Measurements from ENCODE around the gene ZNF574.

Gene ZNF574

DNA sequence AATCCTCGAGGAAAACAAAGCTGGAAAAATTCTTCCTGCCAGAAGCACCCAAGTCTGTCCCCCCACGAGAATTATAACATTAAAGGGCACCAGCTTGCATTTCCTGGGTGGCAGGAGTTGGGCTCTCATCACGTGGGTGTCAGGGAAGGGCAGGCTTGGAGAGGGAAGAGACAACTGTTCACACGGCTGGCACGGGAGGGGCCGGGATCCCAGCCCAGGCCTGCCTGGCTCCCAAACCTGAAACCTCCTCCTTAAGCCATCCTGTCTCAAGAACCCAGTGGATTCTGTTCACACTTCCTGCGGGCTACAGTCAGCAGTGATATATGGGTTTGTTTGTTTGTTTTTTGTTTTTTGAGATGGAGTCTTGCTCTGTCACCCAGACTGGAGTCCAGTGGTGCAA, 18.1 kb upstream of the ZNF574 start:
- DNase-seq: no peak

DNA sequence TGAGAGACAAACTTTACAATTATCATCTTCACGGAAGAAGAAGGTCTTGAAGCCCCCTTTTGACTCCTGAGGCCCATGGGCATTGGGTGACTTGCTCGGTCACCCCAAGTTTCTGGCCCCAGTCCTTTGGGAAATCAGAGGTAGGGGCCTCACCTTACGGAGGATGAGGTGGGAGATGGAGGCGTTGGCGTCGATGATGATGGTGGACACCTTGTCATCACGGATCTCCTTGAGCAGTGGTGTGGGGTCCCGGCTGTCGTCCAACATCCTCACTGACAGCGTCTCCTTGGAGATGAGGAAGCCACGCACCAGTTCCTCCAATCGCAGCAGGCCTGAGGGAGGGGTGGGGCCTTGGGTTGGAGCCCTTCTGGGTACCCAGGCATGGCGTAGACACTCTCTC, 16.8 kb upstream of the ZNF574 start:
- DNase-seq: no peak

- DNase-seq: no peak
These were observed 15.8 kb upstream of the ZNF574 start for GRCh38 chr19:42060117-42060516.

- no peak for DNase-seq
These were observed 13.6 kb upstream of the ZNF574 start for GRCh38 chr19:42062381-42062780.

DNA sequence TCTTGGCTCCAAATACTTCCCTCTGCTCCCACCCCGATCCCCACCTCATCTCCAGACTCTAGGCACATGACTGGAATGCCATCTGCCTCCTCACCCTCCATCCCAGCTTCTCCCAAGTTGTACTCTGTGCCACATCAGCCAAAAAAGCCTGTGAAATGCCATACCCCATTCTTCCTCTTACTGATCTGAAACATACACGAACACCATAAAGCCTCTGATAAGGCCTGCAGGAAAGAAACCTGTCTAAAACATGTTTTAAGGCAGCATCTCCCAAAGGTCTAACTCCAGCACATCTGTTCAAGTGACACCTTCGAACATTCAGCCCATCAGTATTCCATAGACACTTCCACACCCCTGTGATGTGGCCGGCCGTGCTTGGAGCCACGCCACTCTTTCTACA, 11.5 kb upstream of the ZNF574 start:
- DNase-seq: no peak

GRCh38 chr19:42065051-42065450, 10.9 kb upstream of the ZNF574 start:
- no peak for DNase-seq

- no peak for DNase-seq
These were observed 10.5 kb upstream of the ZNF574 start for GRCh38 chr19:42065511-42065910.

GRCh38 chr19:42066075-42066754, 9.8 kb upstream of the ZNF574 start:
- DNase-seq: no peak

DNA sequence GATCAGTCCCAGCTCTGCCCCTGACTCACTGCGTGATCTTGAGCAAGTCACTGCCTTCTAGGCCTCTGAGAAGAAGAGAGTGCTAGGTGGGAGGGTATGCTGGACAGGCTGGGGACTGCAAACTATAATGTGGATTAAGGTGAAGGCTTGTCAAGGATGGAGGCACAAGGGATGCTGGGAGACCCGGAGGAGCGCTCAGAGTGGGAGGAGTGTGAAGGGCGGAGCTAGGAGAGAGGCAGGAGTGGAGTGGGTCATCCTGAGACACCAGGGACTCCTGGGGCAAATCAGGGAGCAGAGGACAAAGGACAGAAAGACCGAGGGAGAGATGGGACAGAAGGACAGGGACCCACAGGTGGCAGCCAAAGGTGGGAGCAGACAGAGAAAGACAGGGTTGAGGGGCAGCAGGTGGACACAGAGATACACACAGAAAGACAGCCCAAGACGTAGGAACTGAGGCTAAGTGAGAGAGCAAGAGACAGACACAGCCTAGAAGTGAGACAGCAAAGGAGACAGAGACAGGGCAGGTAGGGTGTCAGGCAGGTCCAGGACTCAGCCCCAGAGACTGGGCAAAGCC, 8.6 kb upstream of the ZNF574 start:
- DNase-seq: no peak

GRCh38 chr19:42068361-42068755, 7.6 kb upstream of the ZNF574 start:
- no peak for DNase-seq

GRCh38 chr19:42068756-42069571, 7.0 kb upstream of the ZNF574 start:
- no peak for DNase-seq

GRCh38 chr19:42069619-42070351, 6.2 kb upstream of the ZNF574 start, which contains the start of gene GRIK5:
Gene GRIK5, minus strand, starts transcription at chr19:42070206. Its CDS starts 4,436 bp downstream, at chr19:42065770.
- DNase-seq: no peak

DNA sequence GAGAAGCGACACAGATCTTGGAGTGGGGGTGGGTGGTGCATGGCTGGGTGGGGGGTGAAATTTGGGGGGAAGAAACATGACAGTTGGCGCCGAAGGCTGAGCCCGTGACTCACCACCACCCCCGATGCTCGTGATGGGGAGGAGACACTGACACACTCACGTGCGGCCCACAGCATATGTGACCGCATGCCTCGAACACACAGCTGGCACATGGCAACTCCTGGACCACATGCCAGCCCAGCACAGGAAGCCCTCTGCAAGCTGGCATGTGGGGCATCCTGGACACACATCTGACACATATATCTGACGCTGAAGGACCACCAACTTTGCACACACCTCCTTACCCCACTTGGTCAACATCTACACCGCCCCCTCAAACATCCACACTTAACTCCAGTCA, 4.7 kb upstream of the ZNF574 start:
- DNase-seq: no peak

DNA sequence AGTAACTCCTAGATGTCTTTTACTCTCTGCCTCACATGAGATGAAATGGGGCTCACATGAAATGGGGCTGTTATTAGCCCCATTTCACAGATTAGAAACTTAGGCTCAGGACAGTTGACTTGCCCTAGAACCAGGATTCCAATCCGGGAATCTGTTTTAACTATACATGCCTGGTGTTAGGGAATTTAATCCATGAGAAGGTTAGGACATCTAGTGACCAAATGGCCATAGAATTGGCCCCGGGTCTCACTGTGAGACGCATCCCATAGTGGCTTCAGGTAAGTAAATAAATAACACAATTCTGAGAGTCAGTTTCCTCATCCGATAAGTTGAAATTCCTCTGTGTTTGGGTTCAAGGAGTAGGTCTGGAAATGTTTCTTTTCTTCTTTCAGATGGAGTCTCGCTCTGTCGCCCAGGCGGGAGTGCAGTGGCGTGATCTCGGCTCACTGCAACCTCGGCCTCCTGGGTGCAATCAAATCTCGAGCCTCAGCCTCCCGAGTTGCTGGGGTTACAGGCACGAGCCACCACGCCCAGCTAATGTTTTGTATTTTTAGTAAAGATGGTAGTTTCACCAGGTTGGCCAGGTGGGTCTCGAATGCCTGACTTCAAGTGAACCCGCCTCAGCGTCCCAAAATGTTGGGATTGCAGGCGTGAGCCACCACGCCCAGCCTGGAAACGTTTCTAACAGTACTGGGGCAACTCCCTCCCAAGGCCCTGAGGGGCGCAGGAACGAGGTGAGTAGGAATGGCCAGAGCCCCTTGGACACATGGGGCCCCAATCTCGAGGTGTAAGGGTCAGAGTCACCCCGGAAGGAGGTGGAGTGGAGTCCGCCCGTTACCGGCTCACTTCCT, 1.2 kb upstream of the ZNF574 start:
- DNase-seq: no peak

DNA sequence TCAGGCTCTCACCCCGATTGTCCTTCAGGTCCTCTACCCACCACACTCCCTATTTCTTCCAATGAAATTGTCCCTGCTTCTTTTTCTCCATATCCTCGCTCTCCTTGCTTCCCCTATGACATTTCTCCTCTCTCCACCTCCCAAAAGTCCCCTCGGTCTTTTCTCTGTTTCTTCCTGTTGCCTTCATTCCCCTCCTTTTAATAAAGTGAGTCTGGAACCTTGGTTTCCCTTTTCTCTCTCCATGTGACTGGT, 676 bp upstream of the ZNF574 start:
- DNase-seq: no peak

DNA sequence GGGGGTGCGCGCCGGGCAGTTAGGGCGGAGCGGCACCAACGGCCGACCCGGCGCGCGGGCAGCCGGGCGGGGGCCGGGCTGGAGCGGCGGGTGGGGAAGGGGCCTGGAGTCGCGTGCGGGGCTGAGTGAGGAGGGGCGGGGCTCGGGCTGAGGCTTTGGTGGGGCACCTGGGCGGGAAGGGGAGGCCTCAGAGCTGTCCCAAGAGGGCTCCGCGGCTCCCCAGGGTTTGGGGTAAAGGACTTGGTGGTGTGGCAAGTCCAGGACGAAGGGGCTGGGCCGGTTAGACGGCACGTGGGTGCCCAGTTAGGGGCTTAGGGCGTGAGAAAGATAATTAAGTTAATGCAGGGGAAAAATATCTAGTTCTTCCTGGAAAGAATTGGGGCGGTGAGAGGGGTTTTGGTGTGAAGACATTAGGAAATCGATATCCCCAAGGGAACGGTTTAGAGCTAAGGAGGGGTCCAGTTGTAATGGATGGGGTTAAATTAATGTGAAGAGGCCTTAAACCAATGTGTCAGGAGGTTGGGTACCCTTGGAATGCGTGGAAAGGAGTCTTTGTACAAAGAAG, 496 bp downstream of the ZNF574 start:
- DNase-seq: peak; percentile 42

- no peak for DNase-seq
These were observed 2.1 kb downstream of the ZNF574 start for GRCh38 chr19:42078058-42078457.

GRCh38 chr19:42078538-42079275, 2.7 kb downstream of the ZNF574 start:
- DNase-seq: no peak

DNA sequence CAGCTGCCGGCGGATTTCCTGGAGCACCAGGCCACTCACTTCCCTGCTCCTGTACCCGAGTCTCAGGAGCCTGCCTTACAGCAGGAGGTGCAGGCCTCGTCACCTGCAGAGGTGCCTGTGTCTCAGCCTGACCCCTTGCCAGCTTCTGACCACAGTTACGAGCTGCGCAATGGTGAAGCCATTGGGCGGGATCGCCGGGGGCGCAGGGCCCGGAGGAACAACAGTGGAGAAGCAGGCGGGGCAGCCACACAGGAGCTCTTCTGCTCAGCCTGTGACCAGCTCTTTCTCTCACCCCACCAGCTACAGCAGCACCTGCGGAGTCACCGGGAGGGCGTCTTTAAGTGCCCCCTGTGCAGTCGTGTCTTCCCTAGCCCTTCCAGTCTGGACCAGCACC, 3.3 kb downstream of the ZNF574 start:
- DNase-seq: no peak

GRCh38 chr19:42079886-42080763, 4.2 kb downstream of the ZNF574 start:
- DNase-seq: no peak

Data from T-helper 9 cell (primary cell).